NCI-H1694 (cell line): Measurements from ENCODE around the gene KRTAP5-5.
"Not testable (repeated sequence)": the region's sequence is repeated elsewhere in the genome, so short reads cannot be mapped to it uniquely, and the experiment has no call there.

Source experiments
- DNase-seq: peaks from one replicate; lab custom pipeline; 2025; lab: John Stamatoyannopoulos, UW

Gene KRTAP5-5

DNA sequence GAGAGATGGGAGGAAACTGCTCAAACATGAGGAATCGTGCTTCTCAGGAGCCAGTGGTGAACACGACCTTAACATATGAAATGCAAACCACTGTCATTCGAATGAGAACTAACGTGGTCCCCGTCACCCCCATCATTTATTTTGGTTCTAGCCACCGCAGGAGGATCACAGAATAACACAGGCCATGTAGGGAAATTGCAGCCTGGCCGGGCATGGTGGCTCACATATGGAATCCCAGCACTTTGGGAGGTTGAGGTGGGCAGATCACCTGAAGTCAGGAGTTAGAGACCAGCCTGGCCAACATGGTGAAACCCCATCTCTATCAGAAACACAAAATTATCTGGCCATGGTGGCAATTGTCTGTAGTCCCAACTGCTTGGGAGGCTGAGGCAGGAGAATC lies 27.1 kb downstream of the KRTAP5-5 start:
- no peak for DNase-seq

DNA sequence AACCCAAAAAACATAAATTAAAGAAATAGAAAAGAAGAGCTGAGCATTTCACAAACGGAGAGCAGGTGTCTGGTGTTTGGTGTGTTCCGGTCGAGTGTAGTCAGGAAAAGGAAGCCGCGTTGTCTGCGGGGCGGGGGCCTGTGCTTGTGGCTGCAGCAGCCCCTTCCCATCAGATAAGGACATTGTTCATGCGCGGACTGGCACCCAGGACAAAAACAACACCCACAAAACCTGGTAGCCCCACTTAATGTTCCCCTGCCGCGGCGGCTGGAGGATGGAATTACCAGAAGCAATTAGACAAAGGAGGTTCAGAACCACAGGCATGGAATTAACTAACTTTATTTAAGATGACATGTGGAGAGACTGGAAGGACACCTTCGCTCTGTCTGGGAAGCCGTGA lies 29.9 kb downstream of the KRTAP5-5 start:
- DNase-seq: no peak

GRCh38 chr11:1660111-1660867 lies 30.7 kb downstream of the KRTAP5-5 start:
- DNase-seq: no peak

GRCh38 chr11:1661454-1662269 lies 32.1 kb downstream of the KRTAP5-5 start:
- not testable (repeated sequence) for DNase-seq

- DNase-seq: not testable (repeated sequence)
Observed at GRCh38 chr11:1662699-1663283, 33.2 kb downstream of the KRTAP5-5 start.

DNA sequence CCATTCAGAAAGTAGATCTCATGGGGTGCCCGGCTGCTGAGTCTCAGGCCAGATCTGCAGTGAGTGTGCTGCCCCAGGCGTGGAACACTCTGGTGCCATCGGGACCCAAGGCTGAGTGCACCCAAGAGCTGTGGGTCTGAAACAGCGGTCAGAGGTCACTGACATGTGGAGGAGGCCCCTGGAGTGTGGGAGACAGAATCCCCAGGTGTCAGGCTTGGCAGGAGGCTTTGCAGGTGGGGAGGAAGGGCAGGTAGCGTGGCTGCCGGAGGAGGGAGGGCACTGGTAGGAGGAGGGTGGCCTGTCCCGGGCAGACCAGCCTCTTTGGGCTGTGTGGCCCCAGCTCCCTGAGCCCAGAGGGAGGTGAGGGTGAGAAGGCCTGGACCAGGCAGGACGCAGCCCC lies 35.7 kb downstream of the KRTAP5-5 start:
- DNase-seq: no peak

DNA sequence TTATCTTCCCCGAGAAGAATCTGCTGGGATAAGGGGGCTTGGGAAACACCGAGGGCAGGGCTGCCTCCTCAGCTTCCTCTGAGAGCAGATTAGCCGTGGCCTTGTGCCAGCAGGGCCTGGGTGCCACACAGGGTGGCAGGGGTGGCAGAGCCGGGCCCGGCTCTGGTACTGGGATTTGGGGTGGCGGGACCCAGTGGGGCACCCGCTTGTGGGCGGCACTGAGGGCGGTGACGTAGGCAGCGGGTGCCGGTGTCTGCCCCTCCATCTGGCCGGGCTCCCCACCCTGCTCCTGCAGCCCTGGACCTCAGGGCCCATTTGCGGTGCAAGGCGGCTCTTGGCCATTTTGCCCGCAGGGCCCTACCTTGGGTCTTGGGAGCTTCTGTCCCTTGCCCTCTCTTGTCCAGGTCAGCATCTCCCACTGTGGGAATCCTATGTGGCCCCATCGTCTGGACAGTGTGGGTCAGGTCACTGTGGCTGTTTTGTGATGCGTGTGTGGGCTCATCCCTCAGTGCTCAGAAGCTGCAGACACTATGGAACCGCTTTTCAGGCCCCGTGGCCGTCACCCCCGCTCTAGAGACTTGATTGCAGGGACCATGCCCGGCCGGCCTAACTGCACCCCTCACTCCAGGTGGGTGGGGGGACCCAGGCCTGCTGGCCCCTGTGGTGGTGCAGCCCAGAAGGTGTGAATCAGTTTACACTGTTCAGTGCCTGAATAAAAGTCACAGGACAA lies 37.7 kb downstream of the KRTAP5-5 start:
- DNase-seq: no peak

DNA sequence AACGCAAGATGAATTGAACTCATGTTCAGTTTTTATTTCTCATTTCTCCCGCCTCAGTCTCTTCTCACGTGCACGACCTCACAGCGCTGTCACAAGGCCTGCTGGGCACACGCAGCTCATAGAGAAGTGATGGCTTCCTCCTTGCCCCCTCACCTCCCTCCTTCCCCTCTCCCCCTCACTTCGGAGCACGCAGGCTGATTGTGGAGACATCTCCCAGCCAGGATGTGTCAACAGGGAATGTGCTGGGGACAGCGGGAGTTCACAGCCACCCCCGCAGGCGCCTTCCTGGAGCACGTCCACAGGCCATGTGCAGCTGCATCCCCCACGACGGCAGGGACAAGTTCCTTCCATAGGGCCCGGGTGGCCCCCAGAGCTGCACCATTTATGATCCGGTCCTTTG lies 38.3 kb downstream of the KRTAP5-5 start:
- no peak for DNase-seq

DNA sequence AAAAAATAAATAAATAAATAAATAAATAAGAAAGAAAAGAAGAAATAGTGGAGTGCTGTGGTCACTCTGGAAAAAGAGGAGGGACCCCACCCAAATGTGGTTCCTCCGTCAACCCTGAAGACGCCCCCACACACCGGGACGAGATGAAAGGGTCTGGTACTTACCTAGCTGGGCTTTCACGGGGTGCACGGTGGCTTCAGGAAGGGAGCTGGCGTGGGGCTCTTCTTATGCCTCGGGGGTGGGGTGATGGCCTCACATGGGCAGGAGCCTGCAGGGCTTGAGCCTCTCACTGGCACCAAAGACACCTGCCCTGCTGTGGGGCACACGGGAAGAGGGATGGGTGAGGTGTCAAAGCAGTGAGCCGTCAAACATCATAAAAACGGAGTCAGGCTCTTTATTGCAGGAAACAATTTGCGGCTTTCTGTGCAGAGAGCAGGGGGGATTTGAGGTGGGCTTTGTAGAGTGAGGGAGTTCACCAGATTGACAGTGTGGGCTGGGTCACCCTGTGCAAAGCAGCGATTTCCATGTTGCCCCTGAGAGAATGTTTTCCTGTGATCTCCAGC lies 39.4 kb downstream of the KRTAP5-5 start:
- no peak for DNase-seq

DNA sequence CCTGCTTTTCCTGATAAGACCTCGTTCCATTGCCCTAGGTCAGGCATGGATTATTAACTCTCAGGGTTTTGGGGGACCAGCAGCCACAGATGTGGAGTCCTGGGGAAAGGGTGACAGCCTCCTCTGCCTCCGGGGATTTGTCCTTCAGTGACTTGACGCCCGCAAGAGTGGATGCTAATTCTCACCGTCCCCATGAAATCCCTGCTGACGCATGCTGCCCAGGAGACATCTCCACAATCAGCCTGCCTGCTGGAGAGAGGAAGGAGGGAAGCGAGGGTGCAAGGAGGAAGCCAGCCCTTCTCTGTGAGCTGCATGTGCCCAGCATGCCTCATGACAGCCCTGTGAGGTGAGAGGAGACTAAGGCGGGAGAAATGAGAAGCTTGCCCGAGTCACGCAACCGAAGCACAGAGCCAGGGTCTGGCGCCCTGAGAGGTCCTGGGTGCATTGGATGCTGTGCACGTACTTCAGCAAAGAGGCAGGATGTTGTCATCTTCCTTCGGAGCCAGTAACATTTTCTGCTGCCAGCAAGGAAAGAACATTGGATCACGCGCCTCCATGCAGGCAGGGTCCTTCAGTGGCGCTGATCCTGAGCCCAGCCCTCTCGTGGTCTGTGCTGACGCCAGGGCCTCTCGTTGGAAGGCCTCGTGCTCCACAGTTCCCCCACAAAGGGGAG lies 40.1 kb downstream of the KRTAP5-5 start:
- no peak for DNase-seq

- DNase-seq: not testable (repeated sequence)
Observed at GRCh38 chr11:1670457-1670856, 40.9 kb downstream of the KRTAP5-5 start.

DNA sequence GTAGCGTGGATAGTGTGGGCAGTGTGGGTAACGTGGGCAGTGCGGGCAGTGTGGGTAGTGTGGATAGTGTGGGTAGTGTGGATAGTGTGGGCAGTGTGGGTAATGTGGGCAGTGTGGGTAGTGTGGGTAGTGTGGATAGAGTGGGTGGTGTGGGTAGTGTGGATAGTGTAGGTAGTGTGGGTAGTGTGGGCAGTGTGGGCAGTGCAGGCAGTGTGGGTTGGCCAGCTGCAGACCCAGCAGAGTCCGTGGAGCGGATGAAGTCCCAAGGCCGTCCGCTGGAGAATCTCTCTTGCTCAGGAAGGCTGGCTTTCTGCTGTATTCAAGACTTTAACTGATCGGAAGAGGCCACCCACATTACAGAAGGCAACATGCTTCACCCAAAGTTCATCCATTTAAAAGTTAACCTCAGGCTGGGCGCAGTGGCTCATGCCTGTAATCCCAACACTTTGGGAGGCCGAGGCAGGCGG lies 41.4 kb downstream of the KRTAP5-5 start:
- no peak for DNase-seq

GRCh38 chr11:1671658-1672057 lies 42.1 kb downstream of the KRTAP5-5 start:
- DNase-seq: no peak

DNA sequence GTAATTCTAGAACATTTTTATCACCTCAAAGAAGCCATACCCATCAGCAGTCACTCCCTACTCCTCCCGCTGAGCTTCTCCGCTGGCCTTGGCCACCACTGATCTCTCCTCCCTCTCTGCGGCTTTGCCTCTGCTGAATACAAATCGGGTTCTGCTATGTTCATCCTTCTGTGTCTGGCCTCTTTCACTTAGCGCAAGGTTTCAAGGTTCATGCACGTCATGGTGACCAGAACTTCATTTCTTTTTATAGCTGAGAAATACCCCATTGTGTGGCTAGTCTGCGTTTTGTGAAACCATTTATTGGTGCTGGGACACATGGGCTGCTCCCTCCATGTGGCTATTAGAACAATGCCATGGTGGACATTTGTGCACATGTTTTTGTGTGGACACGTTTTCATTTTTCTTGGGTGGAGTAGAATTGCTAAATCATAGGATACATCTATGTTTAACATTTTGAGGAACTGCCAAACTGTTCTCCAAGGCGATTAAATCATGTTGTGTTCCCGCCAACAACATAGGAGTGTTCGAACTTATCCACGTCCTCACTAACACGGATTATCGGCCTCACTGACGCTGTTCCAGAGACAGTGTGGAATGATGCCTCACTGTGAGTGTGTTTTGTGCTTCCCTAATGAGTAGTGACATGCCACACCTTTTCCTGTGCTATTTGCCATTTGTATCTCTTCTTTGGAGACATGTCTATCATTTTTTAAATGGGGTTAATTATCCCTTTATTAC lies 43.2 kb downstream of the KRTAP5-5 start:
- no peak for DNase-seq

DNA sequence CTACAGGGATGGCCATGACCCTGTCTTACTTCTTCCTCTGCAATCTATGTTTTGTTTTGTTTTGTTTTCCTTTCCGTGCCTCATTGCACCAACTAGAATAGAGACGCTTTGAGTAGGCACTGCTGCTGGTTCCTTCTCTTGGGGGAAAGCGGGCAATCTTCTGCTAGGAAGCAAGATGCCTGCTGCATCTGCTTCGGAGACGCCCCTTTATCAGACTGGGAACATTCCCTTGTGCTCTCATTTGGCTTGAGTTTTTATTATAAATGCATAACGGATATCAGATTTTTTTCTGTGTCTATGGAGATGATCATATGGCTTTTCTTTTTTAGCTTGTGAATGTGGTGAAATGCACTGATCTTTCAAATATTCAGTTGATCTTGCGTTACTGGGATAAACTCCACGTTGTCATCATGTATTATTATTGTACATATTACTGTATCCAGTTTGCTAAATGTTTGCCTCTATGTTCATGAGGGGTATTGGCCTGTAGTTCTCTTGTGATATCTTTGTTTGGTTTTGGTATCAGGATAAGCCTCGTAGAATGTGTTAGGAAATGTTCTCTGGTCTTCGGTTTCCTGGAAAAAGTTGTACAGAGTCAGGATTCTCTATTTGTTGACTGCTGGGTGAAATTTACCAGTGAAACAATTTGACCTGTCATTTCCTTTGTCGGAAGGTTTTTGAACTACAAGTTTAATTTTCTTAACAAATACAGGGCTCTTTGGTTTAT lies 44.0 kb downstream of the KRTAP5-5 start:
- no peak for DNase-seq

GRCh38 chr11:1674173-1675131 lies 44.9 kb downstream of the KRTAP5-5 start:
- DNase-seq: no peak

DNA sequence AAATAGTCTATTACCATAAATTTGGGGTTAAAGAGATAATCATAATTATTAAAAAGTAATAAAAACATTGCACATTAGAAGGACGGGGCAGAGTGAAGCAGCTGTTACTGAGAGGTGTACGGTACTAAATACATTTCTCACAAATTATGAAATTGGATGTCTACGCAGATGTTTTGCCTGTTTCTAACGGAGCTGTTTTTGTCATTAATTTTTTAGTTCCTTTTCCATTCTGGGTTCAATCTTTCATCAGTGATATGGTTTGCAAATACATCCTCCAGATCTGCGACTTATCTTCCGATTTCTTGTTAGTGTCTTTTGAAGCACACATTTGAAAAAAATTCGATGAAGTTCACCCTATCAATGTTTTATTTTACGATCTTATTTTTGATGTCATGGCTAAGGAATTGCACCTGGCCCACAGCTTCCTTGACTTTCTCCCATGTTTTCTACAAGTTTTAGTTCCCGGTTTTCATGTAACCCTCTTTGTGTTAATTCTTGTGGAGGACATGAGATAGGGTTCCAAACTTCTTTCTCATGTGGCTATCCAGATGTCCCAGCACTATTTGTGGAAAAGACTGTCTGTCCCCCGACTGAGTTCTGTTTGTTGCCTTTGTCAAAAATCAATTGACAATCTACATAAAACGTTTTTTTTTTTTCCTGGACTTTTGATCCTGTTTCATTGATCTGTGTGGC lies 46.1 kb downstream of the KRTAP5-5 start:
- DNase-seq: no peak

DNA sequence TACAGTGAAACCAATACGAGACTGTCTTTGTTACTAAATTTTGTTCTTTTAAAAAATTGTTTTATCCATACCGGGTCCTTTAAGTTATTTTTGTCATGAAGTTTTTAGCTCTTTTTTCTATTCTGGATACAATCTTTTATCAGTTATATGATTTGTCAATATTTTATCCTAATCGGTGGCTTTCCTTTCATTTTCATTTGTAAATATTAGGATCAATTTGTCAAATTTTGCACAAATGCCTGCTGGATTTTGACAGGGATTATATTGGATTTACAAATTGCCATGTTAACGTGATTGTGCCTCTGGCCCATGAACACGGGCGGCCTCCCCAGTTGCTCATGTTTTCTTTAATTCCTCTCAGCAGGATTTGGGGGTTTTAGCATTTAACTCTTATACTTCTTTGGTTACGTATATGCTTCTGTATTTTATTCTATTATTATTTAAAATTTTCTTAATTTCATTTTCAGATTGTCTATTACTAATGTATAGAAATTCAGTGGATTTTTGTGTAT lies 46.7 kb downstream of the KRTAP5-5 start:
- DNase-seq: no peak
